ENCODE data around the gene GHRHR.
A peak's percentile ranks its signal among the peaks of the same experiment; 100 is the strongest.

Gene GHRHR

DNA sequence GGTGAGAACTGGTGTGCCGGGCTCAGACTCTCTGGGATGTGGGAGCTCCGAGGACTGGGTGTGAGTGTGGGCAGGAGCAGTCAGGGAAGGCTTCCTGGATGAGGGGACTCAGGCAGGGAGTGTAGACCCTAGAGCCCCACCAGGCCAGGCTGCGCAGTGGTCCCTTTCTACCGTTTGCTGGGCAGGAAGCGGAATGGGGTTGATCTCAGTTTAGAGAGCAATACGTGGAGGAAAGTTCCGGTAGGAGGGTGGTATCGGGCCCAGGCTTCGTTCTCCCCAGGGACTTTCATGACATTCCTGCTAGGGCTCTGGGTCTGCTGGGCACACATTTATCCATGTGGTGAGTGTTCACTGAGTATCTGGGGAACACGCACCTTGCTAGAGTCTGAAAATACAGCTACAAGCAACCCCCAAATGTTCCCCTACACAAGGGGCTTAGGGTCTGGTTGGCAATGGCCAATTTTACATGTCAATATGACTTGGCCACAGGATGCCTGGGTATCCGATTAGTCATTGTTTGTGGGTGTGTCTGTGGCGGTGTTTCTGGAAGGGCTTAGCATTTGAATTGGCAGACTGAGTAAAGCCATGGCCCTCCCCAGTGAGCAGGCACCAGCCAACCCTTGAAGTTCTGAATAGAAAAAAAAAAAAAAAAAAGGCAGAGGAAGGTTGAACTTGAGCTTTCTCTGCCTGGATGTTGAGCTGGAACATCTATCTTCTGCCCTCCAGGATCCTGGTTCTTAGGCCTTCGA lies 20.8 kb downstream of the GHRHR start:
- no peak for DNase-seq (ENCODE audit: low read depth, low spot score)

DNA sequence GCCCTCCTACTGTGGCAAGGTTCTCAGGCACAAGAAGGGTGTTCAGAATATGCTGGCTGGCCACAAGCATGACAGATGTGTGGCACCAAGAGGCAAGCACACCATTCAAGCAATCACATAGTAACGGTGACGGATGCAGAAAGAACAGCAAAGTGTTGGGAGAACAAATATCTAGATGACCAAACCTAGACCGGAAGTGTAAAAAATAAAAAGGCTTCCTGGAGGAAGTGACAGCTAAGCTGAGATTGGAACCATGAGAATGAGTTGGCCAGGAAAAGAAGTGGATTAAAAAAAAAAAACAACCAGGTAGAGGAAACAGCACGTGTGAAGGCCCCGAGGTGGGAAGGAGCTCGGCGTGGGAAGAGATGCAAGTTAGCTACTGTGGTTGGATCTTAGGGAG lies 22.0 kb downstream of the GHRHR start:
- DNase-seq (ENCODE audit: low read depth, low spot score) = no peak

DNA sequence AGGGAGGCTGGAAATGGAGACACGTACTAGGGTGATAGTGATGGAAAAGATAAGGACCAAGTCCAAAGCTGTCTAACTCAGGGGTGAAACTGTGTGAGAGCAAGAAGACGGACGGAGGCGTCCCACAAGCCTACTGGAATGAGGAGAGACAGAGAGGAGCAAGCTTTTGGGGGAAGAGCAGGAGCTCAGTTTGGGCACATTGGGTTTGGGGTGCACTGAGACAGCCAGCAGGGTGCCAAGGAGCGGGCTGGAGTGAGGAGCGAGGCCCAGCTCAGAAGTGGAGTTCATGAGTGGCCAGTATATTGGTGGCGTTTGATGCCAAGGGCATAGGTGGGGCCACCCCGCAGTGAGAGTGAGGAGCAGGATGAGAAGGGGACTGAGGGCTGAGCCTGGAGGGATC lies 22.6 kb downstream of the GHRHR start:
- DNase-seq (ENCODE audit: low read depth, low spot score) = no peak

DNA sequence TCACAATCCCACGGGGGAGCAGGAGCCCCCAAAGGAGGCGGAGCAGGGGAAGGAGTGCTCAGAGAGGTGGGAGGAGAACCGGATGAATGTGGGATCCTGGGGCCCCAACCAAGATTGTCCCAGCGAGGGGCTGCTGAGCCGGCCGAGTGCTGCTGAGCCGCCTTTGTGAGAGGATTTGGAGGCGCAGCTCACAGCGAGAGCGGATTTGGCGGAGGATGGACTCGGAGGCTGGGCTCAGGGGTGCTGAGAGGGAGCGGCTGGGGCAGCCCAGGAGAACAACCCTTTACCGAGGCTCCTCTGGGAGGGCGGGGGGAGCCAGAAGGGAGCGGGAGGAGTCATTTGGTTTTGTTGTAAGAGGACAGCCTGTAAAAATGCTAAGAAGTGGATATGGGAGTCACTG lies 23.0 kb downstream of the GHRHR start:
- no peak for DNase-seq (ENCODE audit: low read depth, low spot score)

DNA sequence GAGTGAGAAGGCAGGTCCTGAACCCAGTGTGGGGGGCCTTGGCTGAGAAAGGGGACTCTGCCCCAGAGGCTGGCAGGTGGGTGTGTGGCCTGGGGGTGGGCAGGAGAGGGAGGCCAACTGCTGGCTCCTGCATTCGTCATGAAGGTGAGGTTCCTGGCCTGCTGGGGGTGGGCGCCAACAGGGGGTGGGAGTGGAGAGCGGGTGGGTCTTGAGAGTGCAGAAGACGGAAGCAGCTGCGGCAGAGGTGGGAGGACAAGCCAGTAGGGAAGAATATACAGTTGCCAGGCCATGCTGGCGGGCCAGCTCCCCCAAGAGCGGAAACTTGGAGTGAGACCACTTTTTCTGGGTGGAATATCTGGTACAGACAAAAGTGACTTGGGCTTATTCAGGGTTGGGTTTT lies 23.4 kb downstream of the GHRHR start:
- DNase-seq (ENCODE audit: low read depth, low spot score) = no peak

DNA sequence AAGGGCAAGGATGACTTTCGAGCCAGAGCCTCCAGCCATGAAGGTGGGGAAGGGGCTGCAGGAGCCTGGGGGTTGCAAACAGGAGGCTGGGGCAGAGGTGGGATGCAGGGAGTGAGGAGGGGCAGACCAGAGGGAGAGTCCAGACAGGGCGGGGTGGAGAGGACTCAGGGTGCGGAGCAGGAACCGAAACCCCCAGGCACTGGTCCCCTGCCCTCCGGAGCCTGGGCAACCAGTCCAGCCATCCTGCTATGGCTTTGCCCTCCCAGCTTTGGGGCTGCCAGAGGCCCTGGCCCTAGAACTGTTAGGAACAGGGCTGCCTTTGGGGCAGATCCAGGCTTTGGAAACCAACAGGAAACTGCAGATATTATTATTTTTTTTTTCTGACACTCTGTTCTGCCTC lies 24.2 kb downstream of the GHRHR start:
- DNase-seq (ENCODE audit: low read depth, low spot score) = no peak

DNA sequence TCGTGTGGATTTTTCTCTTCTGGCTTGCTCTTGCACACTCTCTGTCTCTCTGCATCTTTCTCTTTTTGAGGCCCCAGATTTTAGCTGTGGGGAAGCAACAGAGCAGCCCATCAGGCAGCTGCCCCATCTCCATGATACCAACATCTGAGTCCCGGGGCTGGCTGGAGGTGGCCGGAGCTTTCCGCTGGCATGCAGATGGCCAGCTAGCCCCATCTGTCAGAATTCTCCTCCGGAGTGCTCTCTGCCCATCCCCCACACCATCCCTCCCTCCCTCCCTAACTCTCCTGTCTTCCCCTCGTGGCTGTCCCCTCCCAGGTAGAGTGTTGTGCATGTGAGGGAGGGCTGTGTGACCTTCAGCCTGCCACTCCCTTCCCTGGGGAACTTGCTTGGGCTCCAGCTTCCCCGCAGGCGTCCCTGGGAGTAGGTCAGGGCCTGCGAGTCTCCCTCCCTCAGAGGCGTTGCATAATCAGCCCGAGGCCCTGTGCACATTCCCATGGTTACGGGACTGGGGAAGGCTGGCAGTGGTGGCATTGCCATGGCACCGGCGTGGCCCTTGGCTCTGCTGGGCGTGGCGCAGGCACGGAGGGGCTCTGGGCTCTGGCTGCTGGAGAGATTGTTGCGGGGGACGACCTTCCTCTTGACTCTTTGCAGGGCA lies 24.7 kb downstream of the GHRHR start:
- no peak for DNase-seq (ENCODE audit: low read depth, low spot score)

DNA sequence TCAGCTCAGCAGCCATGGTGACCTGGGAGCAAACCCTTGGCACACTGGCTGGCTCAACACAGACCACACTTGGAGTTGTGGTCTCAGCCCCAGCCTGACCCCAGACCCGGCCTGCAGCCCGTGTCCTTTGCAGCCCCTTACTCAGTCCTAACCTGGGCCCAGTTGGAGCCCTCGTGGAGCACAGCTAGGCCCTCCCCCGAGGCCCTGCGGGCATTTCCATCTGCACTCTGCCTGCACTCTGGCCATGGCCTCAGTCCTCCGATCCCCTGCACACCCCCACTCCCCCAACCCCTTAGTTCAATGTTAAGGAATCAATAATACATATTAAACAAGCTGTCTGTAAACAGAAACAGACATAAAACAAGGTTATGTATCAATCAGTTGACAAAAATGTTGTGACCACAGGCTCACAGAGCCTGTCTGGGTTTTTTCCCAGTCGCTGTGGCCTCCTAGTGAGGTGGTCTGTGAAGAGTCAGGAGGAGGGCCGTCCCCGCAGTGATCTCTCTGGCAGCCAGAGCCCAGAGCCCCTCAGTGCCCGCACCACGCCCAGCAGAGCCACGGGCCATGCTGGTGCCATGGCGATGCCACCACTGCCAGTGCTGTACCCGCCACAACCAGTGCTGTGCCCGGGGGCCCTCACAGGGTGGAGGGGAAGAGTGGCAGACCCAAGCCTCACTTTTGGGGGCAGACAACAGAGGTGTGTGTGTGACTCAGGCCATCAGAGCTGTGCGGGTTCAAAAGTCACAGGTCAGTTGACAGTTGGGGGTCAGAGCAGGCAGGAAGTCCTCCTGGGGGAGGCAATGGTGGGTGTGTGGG lies 25.5 kb downstream of the GHRHR start:
- no peak for DNase-seq (ENCODE audit: low read depth, low spot score)

DNA sequence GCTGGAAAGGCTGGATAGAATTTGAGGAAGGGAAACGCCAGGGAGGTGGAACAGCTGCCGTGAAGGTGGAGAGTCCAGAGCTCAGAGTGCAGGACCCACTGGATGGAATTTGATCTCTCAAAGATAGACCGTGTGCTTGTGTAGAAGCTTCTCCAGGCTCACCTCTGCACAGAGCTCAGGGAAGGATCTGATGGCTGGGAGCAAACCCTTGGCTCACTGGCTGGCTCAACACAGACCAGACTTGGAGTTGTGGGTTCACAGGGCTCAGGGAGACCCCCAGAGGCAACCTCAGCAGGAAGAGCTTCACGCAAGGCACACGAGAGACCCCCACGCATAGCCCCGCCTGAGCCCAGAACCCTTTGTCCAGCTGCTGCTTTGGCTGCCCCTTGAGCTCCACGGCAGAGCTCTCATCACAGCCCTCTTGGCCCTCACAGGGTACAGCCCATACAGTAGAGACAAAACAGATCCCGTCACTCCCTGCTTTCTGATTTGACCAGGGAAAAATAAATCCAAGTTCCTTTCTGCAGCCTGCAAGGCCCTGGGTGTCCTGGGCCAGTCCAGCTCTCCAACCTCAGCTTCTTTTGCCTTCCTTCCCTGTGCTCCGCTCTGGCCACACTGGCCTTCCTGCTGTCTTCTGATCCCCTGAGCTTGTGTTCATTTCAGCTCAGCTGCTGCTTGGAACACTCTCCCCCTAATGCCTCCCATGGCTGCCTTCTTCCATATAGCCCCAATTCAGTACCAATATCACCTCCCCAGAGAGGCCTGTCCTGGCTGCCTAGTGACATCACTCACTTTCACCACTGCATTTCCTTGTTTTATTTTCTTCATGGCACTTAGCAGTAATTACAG lies 26.3 kb downstream of the GHRHR start:
- DNase-seq (ENCODE audit: low read depth, low spot score) = no peak

DNA sequence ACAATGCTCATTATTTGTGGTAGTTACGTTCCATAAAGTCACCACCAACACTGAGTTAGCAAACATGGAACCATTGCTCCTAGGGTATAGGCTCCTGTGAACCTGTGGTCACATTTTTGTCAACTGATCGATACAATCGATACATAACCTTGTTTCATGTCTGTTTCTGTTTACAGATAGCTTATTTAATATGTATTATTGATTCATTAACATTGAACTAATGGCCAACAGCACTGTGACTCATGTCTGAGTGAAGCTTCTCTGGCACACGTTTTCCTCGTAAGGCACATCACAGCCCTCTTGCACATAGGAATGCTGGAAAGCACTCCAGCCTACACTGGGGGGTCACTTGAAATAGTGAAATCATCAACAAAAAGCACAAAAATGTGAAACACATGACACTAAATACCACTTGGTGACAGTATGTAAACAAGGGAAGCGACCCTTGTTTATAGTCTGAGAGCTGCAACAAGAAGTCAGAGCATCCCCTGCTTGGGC lies 27.0 kb downstream of the GHRHR start:
- DNase-seq (ENCODE audit: low read depth, low spot score) = no peak

DNA sequence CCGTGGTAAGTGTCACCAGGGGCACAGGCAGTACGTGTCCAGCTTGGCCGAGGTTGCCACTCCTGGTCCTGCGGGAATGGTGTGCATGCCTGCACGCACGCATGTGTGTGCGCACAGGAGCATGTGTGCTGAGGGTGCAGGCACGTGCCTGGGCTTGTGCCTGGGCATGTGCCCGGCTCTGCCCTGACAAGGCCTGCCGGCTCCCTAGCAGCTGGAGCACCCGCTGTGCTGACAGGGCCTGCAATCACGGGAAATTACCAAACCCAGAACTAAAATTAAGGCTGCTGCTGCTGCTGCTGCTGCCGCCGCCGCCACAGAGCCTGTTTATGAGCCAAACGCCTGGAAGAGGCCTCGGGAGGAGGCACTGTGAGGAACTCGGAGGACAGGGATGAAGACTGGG lies 28.7 kb downstream of the GHRHR start:
- no peak for DNase-seq (ENCODE audit: low read depth, low spot score)

DNA sequence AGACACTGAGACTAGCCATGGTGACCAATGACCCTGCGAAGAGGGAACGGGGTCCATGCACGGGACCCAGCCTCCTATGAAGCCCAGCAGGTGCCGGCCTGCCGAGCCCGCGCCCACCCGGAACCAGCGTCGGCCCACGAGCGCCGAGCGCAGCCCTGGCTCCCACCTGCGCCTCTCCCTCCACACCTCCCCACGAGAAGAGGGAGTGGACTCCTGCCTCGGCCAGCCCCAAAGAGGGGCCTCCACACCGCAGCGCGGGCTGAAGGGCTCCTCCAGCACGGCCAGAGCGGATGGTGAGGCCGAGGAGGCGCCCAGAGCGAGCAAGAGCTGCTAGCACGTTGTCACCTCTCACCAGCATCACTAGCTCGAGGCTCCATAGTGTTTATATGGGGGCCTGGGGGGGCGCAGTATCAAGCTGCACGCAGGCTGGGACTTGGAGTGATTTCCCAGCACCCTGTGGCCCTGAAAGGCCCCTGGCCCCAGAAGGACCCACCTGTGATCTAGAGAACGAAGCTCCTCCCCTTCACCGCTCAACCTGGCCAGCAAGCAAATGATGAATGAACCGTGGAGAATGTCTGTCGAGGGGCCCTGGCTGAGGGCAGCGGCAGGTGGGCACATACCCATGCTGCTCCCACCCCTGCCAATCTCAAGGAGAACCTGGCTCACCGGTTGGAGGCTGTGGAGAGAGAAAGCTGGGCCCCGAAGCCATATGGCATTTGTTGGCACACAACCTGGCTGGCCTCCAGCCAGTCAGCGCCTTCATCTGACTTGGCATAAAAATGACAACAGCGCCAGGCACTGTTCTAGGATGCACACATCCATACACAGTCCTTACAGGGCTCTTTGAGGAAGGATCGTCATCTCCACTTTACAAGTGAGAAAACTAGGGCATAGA lies 30.7 kb downstream of the GHRHR start:
- no peak for DNase-seq (ENCODE audit: low read depth, low spot score)

DNA sequence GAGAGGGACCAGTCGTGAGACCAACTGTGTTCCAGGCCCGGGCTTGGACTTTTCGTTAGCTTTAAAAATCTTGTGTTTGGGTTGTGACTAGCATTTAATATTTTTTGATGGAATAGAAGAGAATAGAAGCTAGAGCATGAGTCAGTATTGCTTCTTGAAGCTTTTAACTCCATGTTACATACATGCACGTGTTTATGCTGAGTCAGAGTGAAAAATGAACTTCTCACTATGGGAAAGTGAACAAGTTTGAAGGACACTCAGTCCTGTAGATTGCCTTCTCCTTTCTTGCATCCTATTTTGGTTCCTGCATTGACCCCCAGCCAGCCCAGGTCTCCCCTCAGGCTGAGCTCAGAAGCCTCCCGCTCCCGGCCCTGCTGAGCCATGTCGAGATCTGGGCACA lies 31.8 kb downstream of the GHRHR start:
- no peak for DNase-seq (ENCODE audit: low read depth, low spot score)

DNA sequence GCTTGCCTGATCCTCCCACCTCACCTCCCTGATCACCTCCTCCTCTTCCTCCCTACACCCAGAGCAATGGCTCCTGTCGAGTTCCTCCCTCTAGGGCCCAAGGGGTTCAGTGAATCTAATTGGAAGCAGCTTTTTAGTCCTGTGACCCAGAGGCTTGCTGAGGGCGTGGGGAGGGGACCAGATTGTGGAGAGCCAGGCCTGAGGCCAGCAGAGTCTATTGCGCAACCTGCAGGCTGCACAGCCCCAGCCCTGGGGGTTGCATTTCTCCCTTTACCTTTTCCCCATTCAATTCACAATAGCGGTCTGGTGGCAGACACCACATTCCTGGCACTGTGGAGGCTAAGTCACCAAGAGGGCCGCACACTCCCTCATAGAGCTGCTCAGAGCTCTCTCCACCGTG lies 32.5 kb downstream of the GHRHR start:
- no peak for DNase-seq (ENCODE audit: low read depth, low spot score)

DNA sequence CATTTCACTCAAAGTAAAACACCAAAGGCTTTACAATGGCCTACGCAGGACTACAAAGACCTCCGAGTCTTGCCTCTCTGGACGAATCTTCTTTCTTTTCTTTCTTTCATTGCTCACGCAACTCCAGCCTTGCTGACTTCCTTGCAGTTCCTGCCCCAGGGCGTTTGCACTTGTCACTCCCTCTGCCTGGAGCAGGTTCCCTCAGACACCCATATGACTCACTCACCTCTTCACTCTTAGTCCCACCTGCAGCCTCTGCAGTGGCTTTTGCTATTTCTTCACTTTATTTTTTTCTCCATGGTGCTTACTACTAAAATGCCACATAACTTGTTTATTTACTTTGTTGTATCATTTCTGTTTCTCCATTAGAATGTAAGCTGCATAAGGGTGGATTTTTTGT lies 33.1 kb downstream of the GHRHR start:
- no peak for DNase-seq (ENCODE audit: low read depth, low spot score)

DNA sequence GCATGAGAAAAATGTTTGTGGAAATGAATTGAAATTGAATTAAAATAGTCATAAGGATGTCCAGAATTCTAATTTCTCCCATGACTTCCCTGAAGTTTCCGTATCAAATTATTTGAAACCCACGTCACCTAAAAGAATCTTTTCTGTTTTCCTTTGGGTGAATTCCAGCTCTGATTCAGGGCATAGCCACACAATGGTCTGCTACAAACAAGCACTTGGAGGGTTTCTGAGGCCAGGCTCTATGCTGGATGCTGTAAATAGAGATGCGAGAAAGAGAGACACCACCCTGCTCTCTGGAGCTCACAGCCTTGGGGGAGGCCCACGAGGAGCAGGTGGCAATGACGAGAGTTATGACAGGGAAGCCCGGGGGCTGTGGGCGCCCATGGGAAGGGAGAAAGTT lies 33.6 kb downstream of the GHRHR start:
- no peak for DNase-seq (ENCODE audit: low read depth, low spot score)

DNA sequence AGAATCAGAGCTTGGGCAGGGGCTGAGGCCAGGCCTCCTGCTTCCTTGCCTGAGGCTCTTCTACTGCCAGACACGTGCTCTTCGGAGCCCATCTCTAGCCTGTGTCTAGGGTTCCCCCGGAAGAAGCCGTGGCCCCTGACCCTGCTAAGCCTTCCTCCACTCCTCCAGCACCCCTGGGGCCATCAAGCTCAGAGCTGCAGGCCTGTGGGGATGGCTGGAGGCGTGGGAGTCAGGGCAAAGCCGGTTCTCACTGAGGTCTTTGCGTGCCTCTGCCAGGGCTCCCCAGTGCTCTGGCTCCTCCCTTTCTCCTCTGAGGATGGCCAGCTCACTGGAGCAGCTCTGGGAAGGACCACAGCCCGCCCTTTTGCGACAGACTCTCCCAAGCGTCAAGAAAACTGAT lies 34.4 kb downstream of the GHRHR start:
- DNase-seq (ENCODE audit: low read depth, low spot score) = no peak

DNA sequence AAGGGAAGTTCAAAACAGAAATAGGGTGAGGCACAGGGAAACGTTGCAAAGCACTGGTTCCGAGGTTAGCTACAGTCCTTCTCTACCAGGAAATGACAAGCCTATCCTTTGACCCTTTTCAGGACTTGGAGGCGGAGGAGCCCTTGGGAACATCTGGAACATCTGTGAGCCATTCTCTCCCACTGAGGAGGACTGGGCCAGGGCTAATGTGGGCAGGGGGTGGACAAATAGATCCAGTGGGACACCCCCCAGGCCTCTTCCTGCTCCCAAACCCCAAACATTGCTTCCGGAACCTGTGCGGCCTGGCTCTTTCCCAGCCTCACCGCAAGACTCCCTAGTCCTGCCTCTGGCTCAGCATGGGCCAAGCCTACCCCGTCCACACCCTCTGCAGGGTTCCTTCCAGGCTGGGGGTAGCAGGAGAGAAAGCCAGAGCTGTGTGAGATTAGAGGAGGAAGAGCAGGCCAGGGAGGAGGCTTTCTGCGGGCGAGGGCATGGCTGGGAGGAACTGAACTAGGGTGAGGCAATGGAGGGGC lies 36.5 kb downstream of the GHRHR start:
- peak; percentile 76 for DNase-seq (ENCODE audit: low read depth, low spot score)

DNA sequence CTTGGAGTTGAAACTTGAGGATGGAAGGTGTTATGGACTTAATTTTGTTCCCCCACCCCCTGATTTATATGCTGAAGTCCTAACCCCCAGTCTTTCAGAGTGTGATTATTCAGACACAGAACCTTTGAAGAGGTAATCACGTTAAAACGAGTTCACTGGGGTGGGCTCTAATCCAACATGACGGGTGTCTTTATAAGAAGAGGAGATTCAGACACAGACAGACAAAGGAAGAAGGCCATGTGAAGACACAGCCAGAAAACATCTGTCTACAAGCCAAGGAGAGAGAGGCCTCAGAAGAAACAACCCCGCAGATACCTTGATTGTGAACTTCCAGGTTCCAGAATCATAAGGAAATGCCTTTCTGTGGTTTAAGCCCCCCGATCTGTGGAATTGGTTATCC lies 37.0 kb downstream of the GHRHR start:
- no peak for DNase-seq (ENCODE audit: low read depth, low spot score)

DNA sequence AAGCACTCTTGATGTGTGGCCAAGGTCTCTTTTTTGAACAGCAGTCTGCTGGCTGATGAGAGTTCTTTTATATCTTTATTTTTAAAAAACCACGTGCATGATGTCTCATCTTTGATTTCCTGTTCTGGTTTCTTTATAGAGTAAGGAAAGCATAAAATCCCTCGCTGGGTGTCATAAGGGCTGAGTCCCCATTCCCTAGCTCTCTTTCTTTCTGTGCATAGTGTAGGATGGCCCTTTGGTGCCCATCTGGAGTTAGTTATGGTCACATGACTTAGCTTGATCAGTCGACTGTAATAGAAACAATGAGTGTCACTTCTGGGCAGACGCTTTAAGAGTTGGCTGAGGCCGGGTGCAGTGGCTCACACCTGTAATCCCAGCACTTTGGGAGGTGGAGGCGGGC lies 38.5 kb downstream of the GHRHR start:
- DNase-seq (ENCODE audit: low read depth, low spot score) = no peak

All from smooth muscle cell of the brain vasculature (primary cell).